NCI-H1092 (cell line): ENCODE results near the gene CACUL1.
"Not testable (repeated sequence)": the region's sequence is repeated elsewhere in the genome, so short reads cannot be mapped to it uniquely, and the experiment has no call there.

Source experiments
- DNase-seq: peaks from one replicate; lab custom pipeline; 2025; lab: John Stamatoyannopoulos, UW

CACUL1 gene

DNA sequence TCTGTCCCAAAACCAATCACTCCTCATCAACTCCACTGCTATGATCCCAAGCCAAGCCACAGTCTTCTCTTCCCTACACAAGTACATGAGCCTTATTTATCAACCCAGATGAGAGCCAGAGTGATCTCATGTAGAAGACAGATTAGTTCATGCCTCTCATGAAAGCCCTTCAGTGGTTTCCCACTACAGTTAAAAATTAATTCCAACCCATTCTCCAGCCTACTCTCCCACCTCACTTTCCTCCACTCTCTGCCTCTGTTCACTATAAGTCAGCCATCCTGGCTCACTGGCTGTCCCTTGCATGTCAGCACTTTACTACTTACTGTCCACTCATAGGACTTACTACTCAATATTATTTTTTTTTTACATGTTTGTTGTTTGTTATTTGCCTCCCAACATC, 67.3 kb downstream of the CACUL1 start:
- no peak for DNase-seq

DNA sequence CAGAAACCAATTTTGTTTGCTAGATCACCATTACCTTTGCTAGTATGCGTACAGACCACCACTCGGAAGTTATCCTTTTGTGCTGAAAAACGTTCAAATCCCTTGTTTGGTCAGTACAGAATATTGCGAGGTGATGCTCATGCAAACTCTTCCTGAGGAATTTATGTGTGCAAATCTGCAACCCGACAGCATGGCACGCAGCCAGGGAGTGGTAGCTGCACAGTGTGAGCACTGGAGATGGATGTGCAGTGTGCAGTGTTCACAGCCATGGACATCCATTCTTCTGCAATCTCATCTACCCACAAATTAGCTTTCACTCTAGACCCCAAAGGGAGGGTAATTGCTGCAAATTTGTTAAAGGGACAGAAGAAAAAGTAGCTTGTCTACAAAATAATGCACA, 72.2 kb downstream of the CACUL1 start:
- no peak for DNase-seq

DNA sequence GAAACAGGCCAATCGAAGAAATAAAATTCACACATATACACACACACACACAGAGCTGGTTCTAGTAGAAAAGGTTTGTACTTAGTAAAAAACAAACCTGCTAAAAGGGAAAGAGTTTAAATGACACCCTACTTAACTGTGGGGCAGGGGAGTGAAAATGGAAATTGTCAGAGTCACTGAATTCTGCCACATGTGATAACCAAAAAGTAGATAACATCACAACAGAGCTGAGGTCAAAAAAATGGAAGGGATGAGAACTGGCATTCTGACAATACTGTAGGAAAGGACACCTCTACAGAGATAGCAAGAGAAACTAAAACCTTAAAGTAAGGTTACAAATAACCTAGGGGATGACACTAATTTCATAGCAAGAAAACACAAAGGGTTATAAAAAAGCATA, 74.6 kb downstream of the CACUL1 start:
- DNase-seq: no peak

DNA sequence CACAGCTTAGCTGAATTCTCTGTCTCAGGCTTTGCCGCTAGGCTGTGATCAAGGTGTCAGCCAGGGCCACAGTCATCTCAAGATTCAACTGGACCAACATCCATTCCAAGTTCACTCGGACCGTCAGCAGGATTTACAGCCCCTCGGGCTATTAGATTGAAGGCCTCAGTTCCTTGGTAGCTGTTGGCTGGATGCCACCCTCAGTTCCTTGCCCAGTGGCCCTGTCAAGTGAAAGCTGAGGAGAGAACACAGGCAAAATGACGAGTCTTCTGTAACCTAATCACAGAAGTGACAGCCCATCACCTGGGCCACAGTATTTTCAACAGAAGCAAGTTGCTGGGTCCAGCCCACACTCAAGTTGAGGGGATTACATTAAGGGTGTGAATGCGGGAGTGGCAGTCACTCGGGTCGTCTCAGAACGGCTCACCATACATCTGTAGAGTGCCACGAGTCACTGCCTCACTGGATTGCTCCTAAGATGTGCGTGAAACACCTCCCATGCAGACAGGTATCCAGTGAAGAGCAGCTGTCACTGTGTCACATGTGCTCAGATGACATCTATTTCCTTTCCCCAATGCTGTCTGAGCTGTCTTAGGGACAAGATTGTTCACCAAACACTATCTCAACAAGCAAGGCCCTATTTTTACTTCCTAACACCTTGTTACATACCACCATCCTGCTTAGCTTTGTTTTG, 80.4 kb downstream of the CACUL1 start:
- DNase-seq: no peak

DNA sequence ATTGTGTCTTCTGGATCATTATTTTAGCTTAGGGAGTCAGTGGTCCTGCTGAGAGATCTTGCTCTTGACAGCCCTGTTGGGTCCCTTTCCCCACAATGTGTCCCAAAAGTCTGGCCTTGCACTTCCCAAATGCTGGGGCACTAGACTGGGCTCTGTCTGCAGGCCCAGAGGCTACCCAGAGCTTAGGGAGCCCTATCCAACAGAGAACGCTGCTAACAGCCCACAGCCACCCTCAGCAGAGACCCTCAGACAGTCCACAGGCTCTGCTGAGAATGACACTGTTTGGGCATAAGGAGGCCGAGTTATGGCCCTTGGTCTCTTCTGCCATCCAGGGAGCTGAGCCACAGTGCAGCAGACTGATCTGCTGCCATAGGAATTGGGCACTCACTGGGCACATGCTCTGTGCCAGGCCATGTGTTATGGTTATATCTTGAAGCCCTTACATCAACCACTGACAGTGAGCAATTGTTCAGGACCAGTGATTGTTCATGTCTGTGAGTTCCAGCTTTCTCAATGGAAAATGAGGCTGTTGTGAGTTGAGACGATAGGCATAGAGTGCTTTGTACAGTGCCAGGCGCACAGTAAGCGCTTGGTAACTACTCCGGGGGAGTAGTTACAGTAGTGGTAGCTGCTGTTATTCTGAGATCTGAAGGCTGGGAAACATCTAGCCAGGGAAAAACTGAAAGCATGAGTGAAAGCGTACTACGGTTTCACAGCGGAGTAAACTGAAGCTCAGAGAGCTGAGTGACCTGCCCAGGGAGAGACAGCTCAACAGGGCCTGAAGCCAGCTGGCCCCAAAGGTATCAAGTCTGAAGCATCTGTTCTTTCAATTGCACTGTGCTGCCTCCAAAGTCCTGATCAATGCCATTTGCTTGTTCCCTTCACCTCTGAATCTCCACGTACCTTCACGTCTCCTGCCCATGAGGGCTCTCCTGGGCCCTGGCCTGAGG, 81.7 kb downstream of the CACUL1 start:
- no peak for DNase-seq

DNA sequence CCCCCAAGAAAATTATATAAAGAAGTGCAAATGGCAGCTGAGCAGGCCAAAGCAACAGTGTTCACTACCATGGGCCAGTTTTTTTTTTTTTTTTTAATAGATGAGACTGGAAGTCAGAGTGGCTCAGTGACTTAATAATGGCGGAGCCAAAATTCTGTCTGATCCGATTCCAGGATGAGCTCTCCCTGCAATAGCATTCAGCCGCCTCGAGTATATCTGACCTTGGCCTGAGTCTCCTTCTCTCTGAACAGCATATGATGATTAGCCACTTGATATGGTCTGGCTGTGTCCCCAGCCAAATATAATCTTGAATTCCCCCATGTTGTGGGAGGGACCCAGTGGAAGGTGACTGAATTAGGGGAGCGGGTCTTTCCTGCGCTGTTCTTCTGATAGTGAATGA, 82.6 kb downstream of the CACUL1 start:
- DNase-seq: no peak

DNA sequence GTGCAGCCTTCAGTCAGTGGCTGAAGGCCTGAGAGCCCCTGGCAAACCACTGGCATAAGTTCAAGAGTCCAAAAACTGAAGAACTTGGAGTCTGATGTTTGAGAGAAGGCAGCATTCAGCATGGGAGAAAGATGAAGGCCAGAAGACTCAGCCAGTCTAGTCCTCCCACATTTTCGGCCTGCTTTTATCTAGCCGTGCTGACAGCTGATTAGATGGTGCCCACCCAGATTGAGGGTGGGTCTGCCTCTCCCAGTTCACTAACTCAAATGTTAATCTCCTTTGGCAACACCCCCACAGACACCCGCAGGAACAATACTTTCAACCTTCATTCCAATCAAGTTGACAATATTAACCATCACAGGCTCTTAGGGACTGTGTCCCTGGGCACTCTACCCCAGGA, 83.5 kb downstream of the CACUL1 start:
- DNase-seq: not testable (repeated sequence)

DNA sequence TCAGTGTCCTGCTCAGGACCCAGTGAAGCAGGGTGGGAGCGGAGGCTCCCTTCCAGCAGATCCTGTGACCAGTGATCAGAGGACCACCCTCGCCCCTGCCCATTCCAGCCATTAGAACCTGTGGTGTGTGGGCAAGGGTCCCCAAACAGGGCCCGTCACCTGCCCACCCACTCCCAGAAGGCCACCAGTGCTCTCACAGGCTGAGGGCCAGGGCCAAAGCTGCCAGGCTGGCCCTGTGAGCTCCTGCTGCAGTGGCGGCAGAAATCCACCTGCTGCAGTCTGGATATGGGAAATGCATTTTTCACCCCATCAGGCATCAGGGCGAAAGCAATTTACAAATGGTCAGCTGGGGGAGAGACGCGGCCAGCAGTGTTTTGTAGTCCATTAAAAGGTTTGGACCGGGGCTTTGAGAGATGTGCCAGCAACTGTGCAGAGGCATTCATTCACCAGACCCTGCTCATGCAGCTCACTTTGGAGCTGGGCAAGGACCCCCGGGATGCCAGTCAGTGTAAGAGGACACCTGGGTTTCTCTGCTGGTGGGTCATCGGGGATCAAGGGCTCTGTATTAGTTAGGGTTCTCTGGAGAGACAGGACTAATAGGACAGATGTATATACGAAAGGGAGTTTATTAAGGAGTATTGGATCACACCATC, 84.2 kb downstream of the CACUL1 start:
- no peak for DNase-seq

DNA sequence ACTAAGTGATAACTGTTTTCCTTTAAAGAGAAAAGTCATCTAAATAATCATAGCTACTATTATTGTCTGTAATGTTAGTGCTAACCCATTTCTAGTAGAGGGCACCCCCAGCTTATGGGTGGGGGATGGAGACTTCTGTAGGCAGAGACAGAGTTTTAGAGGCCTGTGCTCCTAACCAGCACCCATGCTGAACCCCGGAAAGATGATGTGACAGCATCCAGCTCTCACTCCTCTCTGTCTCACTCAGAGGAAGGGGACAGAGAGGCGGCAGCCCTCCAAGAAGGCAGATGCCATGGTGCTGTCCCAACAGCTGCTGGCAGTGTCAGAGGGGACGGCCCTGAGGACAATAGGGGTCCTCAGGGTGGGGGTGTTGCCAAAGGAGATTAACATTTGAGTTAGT, 84.9 kb downstream of the CACUL1 start:
- no peak for DNase-seq

DNA sequence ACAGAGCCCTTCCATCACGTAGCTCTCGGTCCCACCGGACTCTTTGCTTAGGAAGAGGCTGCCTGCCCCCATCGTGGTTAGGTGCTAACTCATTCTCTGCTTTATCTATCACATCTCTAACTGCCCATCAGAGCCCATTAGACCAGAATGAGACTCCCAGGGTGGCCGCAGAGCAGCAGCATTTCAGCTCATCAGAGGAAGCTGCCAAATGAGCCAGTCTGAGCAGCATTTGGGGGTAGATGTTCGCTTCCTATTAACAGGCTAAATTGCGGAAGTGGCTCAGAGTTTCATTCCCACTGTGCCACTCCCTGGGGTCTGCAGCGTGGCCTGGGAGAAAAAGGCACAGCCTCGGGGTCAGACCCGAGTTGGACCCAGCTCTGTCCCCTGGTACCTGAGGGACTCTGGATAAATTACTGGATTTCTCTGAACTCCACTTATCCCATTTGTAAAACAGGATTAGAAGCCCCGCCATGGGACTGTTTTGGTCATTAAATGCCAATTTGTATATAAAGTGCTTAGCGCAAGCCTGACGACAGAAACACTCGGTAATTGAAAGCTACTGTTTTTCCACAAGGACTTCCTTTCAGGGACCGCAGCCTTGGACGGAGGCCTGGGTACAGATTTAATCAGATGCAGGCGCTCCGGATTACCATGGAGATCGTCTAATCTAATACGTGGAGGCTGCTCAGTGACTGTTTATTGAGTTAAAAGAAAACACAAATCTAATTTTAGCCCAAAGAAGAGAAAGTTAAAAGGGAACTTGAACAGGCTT, 85.6 kb downstream of the CACUL1 start:
- DNase-seq: no peak

DNA sequence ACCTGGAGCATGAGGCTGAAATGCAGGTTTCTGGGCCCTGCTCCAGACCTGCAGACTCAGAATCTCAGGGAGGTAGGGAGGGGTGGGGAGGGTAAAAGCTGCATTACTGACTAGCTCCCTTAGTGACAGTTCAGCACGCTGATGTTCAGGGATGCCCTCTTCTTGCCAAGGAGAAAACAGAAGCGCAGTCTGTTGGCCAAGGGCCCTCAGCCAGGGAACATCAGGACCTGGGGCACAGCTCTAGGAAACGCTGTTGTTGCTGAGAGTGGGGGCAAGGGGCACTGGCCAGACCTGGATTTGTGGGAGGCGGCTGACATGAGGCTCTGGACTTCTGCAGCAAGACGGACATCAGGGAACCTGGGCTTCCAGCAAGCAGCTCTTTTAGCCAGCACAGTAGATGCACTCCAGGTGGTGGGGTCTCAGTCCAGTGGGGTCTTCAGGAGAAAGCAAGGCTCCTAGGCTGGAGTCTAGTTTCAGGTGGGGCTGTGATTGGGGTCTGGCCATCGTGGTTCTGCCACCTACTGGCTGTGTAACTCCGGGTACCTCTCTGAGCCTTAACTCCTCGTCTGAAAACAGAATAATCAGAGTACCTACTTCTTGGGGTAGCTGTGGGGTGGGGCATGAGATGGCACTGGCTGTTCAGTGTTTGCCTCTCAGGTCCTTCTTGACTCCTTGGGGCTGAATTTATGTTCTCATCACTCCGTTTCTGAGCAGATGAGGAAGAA, 86.4 kb downstream of the CACUL1 start:
- no peak for DNase-seq

DNA sequence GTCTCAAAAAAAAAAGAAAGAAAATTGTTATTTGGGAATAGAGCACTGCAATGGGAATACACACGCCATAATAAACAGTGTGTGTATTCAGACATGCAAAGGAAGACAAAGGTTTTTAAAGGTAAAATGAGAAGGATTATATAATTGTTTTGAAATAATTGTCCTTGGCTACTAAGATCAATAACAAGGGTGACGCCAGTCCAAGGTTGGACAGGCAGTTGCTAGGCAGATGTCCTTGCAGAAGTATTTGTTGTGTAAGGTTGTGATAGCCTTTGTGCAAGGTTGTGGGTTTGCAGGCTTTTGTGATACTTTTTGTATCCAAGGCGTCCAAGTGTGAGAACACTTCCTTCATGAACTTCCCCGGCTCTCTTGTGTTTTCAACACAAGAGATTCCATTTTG, 87.0 kb downstream of the CACUL1 start:
- DNase-seq: no peak

DNA sequence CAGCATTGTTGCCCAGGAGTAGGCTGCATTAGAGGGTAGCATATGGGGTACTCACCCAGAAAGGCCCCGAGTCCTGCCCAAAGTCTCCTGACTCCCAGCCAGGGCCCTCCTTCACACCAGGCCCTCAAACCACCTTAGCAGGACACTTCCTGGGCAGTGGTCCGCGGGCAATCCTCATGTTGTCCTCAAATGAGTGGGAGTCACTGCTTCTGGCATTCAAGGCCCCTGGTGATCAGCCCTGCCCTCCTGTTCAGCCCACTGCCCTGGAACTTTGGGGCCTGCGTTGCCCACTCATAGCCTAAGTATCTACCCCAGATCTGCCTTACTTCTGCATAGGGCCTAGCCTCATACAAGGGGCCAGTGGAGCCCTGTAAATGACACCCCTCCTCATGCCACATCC, 88.4 kb downstream of the CACUL1 start:
- no peak for DNase-seq

DNA sequence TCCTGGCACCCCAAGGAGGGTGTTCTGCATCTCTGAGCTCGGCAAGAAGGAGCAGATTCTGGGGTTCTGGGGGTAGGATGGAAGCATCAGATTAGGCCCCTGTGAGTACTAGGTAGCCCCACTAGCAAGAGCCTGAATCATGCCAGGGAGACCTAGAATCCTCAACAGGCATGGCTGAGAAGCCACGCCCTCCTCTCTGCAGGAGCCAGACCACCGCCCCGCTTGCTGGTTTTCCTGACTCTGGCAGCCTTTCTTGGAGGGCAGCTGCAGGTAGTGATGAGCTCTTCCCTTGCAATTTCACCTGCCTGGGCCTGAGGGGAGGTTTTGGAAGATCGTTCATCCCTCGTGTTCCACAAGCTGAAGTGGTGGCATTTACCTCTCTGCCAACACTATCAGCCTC, 90.4 kb downstream of the CACUL1 start:
- DNase-seq: no peak

DNA sequence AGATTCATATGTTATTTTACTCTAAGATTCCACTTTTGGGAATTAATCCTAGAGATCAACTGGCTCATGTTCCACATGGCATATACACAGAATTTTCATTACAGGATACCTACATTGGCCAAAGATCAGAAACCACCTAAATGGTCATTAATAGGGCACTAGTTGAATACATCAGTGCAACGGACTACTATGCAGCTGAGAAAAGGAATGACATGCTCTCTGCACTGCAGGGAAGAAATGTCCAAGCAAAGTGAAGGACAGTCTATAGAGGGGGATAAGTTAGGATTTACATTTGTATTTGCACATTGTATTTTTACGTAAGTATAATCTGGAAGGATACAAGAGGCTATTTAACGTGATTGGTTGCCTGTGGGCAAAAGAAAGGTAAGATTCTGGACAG, 91.6 kb downstream of the CACUL1 start:
- no peak for DNase-seq

DNA sequence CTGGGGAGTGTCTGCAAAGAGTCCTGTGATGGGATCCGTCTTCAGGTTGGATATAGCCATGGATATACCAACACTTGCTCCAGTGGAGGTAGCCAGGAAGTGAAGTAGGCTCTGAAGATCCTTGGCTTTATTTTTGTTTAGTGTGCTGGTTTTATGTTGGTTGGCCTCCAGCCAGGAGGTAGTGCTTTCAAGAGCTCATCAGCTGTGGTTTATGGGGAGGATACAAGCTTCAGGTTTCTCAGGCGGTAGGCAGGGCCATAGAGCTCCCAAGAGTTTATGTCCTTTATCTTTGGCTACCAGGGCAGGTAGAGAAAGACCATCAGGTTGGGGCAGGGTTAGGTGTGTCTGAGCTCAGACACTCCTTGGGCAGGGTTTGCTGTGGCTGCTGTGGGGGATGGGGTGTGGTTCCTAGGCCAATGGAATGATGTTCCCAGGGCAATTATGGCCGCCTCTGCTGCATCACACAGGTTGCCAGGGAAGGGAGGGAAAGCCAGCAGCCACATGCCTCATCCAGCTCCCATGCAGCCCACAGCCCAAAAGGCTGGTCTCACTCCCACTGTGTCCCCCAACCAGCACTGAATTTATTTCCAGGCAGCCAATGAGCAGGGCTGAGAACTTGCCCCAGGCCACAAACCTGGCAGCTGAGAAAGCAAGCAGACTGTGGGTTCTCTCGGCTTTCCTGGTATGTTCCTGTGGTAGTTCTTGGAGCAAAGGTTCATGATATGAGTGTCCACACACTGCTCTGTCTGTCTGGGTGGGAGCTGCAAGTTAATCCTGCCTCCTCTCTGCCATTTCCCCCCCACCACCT, 92.3 kb downstream of the CACUL1 start:
- no peak for DNase-seq

DNA sequence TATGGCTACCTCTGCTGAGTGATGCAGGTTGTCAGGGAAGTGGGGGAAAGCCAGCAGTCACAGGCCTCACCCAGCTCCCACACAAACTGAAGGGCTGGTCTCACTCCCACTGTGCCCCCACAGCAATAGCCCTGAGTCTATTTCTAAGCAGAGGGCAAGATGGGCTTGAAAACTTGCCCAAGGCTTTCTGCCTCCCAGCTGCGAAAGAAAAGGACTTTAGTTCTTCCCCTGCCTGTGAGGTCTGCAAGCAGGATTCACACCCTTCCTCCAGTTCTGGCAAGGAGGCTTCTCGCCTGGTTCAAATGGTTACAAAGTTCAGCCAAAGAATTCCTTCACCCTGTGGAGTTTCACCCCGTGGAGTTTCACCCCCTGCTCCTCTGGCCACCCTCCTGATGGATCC, 96.0 kb downstream of the CACUL1 start:
- DNase-seq: no peak

DNA sequence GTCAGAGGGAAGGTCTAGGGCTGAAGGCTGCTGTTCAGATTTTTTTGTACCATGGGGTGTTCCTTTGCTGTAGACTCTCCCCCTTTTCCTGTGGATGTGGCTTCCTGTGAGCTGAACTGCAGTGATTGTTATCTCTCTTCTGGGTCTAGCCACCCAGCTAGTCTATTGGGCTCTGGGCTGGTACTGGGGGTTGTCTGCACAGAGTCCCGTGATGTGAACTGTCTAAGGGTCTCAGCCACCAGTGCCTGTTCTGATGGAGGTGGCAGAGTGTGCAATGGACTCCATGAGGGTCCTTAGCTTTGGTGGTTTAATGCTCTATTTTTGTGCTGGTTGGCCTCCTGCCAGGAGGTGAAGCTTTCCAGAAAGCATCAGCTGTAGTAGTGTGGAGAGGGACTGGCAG, 96.6 kb downstream of the CACUL1 start:
- not testable (repeated sequence) for DNase-seq

DNA sequence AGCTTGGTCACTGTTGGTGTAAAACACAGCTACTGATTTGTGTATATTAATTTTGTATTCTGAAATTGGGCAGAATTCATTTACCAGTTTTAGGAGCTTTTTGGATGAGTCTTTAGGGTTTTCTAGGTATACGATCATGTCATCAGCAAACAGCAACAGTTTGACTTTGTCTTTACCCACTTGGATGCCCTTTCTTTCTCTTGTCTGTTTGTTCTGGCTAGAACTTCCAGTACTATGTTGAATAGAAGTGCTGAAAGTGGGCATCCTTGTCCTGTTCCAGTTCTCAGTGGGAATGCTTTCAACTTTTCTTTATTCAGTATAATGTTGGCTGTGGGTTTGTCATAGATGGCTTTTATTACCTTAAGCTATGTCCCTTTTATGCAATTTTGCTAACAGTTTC, 109.5 kb downstream of the CACUL1 start:
- DNase-seq: not testable (repeated sequence)

DNA sequence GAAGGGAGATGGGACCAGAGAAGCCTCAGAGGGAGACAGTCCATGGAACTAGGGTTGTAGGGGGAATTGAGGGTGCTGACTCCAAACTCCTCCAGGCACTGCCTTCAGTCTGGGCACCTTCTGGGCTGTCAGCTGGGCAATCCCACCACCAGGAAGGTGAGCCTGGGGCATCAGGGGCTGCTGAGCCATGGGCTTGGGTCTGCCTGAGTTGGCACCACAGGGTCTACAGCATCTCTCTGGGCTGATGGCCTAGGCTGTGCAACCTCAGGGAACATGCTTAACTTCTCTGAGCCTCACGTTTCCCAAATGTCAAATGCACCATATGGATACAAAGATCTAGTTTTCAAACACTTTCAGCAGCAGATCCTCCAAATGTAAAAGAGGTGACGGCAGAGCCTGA, 112.5 kb downstream of the CACUL1 start:
- DNase-seq: no peak

DNA sequence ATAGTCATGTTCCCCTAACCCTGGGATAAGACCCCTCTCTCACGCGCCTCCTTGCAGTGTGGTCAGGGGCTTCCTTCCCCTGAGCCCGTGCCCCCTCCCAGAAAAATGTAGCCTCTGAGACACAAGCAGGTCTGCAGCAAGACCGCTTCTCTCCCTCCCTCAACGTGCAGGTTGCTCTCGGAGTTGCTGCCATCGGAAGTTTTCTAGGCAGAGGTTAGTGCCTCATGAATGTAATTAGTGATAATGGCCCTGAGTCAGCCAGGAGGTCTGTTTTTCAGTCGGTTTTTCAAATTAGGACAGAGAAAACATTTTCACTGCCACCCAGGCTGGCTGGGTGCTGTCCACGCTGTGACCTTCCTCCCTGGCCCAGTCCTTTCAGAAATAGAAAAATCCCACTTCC, 116.1 kb downstream of the CACUL1 start:
- no peak for DNase-seq
